Measurements from ENCODE around the gene PSMC2.
"Not testable (repeated sequence)": the region's sequence is repeated elsewhere in the genome, so short reads cannot be mapped to it uniquely, and the experiment has no call there.

PSMC2 gene

GRCh38 chr7:103391976-103392375, 44.5 kb downstream of the PSMC2 start:
- TF ChIP-seq, protein P1, sequence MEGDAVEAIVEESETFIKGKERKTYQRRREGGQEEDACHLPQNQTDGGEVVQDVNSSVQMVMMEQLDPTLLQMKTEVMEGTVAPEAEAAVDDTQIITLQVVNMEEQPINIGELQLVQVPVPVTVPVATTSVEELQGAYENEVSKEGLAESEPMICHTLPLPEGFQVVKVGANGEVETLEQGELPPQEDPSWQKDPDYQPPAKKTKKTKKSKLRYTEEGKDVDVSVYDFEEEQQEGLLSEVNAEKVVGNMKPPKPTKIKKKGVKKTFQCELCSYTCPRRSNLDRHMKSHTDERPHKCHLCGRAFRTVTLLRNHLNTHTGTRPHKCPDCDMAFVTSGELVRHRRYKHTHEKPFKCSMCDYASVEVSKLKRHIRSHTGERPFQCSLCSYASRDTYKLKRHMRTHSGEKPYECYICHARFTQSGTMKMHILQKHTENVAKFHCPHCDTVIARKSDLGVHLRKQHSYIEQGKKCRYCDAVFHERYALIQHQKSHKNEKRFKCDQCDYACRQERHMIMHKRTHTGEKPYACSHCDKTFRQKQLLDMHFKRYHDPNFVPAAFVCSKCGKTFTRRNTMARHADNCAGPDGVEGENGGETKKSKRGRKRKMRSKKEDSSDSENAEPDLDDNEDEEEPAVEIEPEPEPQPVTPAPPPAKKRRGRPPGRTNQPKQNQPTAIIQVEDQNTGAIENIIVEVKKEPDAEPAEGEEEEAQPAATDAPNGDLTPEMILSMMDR (IDR thresholded peaks at IDR 0.05; ENCODE audit: insufficient read depth, low read length, missing control alignments) = no peak
- CTCF ChIA-PET = interaction anchor here (0.7 to 1.0 kb wide), 2 partner anchors 14 to 1468 kb away, joined by 3 read pairs; no protein-coding TSS in a partner anchor
- H3K4me3 ChIP-seq (ENCODE audit: low read depth, low read length) = no peak overlapping the region
- POLR2A ChIA-PET = no interaction called here
- peak; percentile 10 for DNase-seq (ENCODE audit: low read depth, low spot score)

GRCh38 chr7:103394566-103394965, 47.1 kb downstream of the PSMC2 start:
- DNase-seq (ENCODE audit: low read depth, low spot score) = no peak
- TF ChIP-seq, protein P1 (IDR thresholded peaks at IDR 0.05; ENCODE audit: insufficient read depth, low read length, missing control alignments) = no peak
- ChIA-PET POLR2A (no interaction called here), CTCF (no interaction called here)
- H3K4me3 ChIP-seq (ENCODE audit: low read depth, low read length) = no peak overlapping the region

- POLR2A ChIA-PET = no interaction called here
- TF ChIP-seq, protein P1 (IDR thresholded peaks at IDR 0.05; ENCODE audit: insufficient read depth, low read length, missing control alignments) = no peak
- no peak for DNase-seq (ENCODE audit: low read depth, low spot score)
- H3K4me3 ChIP-seq (ENCODE audit: low read depth, low read length) = no peak overlapping the region
- CTCF ChIA-PET = no interaction called here
Observed at GRCh38 chr7:103395071-103395470, 47.6 kb downstream of the PSMC2 start.

DNA sequence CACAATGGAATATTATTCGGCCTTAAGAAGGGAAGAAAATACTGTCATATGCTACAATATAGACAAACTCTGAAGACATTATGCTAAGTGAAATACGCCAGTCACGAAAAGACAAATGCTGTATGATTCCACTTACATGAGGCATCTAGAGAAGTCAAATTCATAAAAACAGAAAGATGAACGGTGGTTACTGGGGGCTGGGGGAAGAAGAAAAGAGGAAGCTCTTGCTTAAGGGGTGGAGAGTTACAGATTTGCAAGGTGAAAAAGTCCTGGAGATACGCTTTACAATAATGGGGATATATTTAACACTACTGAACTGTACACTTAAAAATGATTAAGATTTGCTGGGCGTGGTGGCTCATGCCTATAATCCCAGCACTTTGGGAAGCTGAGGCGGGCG, 49.0 kb downstream of the PSMC2 start:
- TF ChIP-seq, protein P1 (IDR thresholded peaks at IDR 0.05; ENCODE audit: insufficient read depth, low read length, missing control alignments) = no peak
- CTCF ChIA-PET = interaction anchor here (0.9 kb wide), 1 partner anchor 10 kb away, joined by 4 read pairs; no protein-coding TSS in a partner anchor
- POLR2A ChIA-PET = no interaction called here
- H3K4me3 ChIP-seq (ENCODE audit: low read depth, low read length) = no peak overlapping the region
- DNase-seq (ENCODE audit: low read depth, low spot score) = no peak

DNA sequence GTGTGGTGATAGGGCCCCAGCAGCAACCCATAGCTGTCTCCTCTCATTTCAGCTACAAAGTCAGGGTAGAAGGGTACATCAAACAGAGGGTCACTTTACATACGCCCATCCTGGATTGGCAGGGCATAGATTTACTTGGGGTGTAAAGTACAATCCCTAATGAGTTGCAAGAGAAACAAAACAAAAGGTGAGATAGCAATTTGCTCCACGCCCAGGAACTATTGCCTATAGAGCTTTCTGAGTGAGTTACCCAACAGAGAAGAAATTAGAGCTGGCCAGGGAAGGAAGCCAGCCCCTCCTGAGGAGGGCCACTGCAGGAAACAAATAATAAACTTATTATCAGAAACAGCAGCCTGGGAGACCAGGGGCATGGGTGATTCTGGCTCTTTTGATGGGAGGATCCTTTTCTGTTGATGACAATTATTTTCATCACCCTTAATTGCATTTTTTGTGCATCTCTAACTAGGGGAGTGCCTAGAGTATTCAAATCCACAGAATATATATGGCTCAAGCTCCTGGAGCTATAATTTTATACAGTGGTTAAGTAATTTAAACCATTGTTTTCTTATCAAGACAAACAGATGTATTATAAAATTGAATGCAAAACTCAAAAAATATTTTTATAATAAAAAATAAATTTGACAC, 51.2 kb downstream of the PSMC2 start:
- H3K4me3 ChIP-seq (ENCODE audit: low read depth, low read length) = no peak overlapping the region
- CTCF ChIA-PET = no interaction called here
- POLR2A ChIA-PET = no interaction called here
- TF ChIP-seq, protein P1 (IDR thresholded peaks at IDR 0.05; ENCODE audit: insufficient read depth, low read length, missing control alignments) = no peak
- DNase-seq (ENCODE audit: low read depth, low spot score) = no peak

DNA sequence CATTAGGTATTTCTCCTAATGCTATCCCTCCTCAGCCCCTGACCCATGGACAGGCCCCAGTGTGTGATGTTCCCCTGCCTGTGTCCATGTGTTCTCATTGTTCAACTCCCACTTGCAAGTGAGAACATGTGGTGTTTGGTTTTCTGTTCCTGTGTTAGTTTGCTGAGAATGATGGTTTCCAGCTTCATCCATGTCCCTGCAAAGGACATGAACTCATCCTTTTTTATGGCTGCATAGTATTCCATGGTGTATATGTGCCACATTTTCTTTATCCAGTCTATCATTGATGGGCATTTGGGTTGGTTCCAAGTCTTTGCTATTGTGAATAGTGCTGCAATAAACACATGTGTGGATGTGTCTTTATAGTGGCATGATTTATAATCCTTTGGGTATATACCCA, 52.2 kb downstream of the PSMC2 start:
- POLR2A ChIA-PET; CTCF ChIA-PET; H3K4me3 ChIP-seq (ENCODE audit: low read depth, low read length); DNase-seq (ENCODE audit: low read depth, low spot score): not testable (repeated sequence)

DNA sequence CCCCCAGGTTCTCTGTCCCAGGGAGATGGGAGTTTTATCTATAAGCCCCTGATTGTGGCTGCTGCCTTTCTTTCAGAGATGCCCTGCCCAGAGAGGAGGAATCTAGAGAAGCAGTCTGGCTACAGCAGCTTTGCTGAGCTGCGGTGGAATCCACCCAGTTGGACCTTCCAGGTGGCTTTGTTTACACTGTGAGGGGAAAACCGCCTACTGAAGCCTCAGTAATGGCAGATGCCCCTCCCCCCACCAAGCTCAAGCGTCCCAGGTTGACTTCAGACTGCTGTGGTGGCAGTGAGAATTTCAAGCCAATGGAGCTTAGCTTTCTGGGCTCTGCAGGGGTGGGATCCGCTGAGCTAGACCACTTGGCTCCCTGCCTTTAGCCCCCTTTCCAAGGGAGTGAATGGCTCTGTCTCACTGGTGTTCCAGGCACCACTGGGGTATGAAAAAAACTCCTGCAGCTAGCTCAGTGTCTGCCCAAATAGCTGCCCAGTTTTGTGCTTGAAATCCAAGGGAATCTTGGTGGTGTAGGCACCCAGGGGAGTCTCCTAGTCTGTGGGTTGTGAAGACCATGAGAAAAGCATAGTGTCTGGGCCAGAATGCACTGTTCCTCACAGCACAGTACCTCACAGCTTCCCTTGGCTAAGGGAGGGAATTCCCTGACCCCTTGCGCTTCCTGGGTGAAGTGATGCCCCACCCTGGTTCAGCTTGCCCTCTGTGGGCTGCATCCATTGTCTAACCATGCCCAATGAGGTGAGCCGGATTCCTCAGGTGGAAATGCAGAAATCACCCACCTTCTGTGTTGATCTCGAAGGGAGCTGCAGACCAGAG, 58.6 kb downstream of the PSMC2 start:
- POLR2A ChIA-PET; DNase-seq (ENCODE audit: low read depth, low spot score); H3K4me3 ChIP-seq (ENCODE audit: low read depth, low read length): not testable (repeated sequence)
- CTCF ChIA-PET = interaction anchor here (1.0 to 1.8 kb wide), 4 partner anchors 9 to 110 kb away, joined by 3 to 7 read pairs (median 4); no protein-coding TSS in a partner anchor
